ENCODE data around the gene TAF6L. TPM values are rescaled to one million over a fixed set of nuclear protein-coding genes. Genes with fewer than 3 reads are reported as not detected.
A peak's percentile ranks its signal among the peaks of the same experiment; 100 is the strongest.

The TAF6L gene
- total and polyA plus RNA-seq, 9 of the 15 experiments (the other 6 are each of a cell fraction or from before 2014, with no cell fraction given) = 0.04 to 45.5 (median 20.8) TPM

DNA sequence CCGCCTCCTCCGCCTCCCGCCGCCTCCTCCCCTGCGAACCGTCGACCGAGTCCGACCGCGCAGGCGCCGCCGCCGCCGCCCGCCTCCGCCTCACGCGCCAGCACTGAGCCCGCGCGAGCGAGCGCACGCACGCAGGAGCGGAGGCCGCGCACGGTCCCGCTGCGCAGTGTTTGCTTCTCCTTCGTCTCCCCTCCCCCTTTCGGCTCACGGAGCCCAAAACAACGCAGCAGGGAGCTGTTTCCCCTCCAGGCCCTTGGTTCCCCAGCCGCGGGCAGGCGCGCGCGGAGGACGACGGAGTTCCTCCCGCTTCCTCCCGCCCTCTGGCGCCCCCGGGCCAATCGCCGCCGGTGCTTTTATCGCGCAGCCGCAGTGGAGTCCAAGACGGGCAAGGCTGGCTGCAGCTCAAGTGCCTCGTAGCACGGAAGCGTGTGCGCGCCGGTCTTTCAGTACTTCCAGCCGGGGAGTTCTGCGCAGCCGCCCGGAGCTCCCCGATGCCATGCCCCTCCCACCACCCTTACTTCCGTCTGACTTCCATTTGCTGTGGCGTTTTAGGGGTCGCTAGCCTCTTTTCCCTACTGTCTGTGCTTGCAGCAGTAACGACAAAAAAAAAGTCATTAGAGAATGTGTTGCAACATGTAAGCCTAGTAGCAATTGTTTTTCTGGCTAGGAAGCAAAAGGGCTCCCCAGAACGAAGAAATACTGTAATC lies 43.9 kb upstream of the TAF6L start, which contains the start of gene HNRNPUL2 (continued):
- peak; percentile 49; the same call in 1 of the 2 replicates for TF ChIP-seq DMBX1 (CRISPR knock-in tag; IDR thresholded peaks at IDR 0.05; ENCODE audit: borderline replicate concordance)
- TF ChIP-seq, protein P1, sequence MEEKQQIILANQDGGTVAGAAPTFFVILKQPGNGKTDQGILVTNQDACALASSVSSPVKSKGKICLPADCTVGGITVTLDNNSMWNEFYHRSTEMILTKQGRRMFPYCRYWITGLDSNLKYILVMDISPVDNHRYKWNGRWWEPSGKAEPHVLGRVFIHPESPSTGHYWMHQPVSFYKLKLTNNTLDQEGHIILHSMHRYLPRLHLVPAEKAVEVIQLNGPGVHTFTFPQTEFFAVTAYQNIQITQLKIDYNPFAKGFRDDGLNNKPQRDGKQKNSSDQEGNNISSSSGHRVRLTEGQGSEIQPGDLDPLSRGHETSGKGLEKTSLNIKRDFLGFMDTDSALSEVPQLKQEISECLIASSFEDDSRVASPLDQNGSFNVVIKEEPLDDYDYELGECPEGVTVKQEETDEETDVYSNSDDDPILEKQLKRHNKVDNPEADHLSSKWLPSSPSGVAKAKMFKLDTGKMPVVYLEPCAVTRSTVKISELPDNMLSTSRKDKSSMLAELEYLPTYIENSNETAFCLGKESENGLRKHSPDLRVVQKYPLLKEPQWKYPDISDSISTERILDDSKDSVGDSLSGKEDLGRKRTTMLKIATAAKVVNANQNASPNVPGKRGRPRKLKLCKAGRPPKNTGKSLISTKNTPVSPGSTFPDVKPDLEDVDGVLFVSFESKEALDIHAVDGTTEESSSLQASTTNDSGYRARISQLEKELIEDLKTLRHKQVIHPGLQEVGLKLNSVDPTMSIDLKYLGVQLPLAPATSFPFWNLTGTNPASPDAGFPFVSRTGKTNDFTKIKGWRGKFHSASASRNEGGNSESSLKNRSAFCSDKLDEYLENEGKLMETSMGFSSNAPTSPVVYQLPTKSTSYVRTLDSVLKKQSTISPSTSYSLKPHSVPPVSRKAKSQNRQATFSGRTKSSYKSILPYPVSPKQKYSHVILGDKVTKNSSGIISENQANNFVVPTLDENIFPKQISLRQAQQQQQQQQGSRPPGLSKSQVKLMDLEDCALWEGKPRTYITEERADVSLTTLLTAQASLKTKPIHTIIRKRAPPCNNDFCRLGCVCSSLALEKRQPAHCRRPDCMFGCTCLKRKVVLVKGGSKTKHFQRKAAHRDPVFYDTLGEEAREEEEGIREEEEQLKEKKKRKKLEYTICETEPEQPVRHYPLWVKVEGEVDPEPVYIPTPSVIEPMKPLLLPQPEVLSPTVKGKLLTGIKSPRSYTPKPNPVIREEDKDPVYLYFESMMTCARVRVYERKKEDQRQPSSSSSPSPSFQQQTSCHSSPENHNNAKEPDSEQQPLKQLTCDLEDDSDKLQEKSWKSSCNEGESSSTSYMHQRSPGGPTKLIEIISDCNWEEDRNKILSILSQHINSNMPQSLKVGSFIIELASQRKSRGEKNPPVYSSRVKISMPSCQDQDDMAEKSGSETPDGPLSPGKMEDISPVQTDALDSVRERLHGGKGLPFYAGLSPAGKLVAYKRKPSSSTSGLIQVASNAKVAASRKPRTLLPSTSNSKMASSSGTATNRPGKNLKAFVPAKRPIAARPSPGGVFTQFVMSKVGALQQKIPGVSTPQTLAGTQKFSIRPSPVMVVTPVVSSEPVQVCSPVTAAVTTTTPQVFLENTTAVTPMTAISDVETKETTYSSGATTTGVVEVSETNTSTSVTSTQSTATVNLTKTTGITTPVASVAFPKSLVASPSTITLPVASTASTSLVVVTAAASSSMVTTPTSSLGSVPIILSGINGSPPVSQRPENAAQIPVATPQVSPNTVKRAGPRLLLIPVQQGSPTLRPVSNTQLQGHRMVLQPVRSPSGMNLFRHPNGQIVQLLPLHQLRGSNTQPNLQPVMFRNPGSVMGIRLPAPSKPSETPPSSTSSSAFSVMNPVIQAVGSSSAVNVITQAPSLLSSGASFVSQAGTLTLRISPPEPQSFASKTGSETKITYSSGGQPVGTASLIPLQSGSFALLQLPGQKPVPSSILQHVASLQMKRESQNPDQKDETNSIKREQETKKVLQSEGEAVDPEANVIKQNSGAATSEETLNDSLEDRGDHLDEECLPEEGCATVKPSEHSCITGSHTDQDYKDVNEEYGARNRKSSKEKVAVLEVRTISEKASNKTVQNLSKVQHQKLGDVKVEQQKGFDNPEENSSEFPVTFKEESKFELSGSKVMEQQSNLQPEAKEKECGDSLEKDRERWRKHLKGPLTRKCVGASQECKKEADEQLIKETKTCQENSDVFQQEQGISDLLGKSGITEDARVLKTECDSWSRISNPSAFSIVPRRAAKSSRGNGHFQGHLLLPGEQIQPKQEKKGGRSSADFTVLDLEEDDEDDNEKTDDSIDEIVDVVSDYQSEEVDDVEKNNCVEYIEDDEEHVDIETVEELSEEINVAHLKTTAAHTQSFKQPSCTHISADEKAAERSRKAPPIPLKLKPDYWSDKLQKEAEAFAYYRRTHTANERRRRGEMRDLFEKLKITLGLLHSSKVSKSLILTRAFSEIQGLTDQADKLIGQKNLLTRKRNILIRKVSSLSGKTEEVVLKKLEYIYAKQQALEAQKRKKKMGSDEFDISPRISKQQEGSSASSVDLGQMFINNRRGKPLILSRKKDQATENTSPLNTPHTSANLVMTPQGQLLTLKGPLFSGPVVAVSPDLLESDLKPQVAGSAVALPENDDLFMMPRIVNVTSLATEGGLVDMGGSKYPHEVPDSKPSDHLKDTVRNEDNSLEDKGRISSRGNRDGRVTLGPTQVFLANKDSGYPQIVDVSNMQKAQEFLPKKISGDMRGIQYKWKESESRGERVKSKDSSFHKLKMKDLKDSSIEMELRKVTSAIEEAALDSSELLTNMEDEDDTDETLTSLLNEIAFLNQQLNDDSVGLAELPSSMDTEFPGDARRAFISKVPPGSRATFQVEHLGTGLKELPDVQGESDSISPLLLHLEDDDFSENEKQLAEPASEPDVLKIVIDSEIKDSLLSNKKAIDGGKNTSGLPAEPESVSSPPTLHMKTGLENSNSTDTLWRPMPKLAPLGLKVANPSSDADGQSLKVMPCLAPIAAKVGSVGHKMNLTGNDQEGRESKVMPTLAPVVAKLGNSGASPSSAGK (IDR thresholded peaks at IDR 0.05) = peak; percentile 97
- TF ChIP-seq SIN3B (IDR thresholded peaks at IDR 0.05; ENCODE audit: low read depth) = peak; percentile 83
- no peak; the same call in 1 of the 2 replicates for TF ChIP-seq ZNF766 (CRISPR knock-in tag; conservative IDR thresholded peaks at IDR 0.05)
- TF ChIP-seq SMC3 (conservative IDR thresholded peaks at IDR 0.05; ENCODE audit: insufficient read depth, low read depth, low read length) = no peak; the same call in 1 of the 2 replicates
- TF ChIP-seq, protein P2, sequence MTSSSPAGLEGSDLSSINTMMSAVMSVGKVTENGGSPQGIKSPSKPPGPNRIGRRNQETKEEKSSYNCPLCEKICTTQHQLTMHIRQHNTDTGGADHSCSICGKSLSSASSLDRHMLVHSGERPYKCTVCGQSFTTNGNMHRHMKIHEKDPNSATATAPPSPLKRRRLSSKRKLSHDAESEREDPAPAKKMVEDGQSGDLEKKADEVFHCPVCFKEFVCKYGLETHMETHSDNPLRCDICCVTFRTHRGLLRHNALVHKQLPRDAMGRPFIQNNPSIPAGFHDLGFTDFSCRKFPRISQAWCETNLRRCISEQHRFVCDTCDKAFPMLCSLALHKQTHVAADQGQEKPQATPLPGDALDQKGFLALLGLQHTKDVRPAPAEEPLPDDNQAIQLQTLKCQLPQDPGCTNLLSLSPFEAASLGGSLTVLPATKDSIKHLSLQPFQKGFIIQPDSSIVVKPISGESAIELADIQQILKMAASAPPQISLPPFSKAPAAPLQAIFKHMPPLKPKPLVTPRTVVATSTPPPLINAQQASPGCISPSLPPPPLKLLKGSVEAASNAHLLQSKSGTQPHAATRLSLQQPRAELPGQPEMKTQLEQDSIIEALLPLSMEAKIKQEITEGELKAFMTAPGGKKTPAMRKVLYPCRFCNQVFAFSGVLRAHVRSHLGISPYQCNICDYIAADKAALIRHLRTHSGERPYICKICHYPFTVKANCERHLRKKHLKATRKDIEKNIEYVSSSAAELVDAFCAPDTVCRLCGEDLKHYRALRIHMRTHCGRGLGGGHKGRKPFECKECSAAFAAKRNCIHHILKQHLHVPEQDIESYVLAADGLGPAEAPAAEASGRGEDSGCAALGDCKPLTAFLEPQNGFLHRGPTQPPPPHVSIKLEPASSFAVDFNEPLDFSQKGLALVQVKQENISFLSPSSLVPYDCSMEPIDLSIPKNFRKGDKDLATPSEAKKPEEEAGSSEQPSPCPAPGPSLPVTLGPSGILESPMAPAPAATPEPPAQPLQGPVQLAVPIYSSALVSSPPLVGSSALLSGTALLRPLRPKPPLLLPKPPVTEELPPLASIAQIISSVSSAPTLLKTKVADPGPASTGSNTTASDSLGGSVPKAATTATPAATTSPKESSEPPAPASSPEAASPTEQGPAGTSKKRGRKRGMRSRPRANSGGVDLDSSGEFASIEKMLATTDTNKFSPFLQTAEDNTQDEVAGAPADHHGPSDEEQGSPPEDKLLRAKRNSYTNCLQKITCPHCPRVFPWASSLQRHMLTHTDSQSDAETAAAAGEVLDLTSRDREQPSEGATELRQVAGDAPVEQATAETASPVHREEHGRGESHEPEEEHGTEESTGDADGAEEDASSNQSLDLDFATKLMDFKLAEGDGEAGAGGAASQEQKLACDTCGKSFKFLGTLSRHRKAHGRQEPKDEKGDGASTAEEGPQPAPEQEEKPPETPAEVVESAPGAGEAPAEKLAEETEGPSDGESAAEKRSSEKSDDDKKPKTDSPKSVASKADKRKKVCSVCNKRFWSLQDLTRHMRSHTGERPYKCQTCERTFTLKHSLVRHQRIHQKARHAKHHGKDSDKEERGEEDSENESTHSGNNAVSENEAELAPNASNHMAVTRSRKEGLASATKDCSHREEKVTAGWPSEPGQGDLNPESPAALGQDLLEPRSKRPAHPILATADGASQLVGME (CRISPR knock-in tag; IDR thresholded peaks at IDR 0.05) = no peak; the same call in 1 of the 2 replicates
